GM12801 (cell line): ENCODE measurements around the gene ADCY9.

Experiments
- CTCF ChIP-seq: IDR thresholded peaks from one replicate; pipeline ENCODE4 v1.5.1; 2011; ENCODE audit warnings: control low read depth; ENCODE audit not compliant: insufficient read length; ENCODE audit errors: extremely low read depth

The ADCY9 gene

DNA sequence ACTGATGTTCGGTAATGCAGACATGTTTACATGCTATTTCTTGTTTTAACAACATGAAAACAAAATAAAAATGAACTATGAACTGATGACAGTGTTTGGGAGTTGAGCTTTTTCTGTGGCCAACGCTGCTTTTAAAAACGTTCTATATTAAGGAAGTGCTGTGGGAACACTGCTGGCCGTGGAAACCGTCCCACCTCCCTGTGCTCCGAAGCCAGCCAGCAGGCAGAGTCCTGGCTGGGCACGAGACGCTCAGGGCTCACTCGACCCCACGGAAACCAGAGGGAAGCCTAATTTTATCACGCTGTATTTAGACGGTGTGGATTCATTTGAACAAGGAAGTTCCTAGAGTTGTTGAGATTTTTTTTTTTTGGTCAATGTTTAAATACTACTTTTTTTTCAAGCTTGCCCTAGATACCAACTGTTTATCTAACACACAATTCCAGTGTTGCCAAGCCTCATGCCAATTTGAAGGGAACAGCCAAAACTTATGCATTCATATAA is 25.8 kb downstream of the ADCY9 start:
- no peak for TF ChIP-seq CTCF

DNA sequence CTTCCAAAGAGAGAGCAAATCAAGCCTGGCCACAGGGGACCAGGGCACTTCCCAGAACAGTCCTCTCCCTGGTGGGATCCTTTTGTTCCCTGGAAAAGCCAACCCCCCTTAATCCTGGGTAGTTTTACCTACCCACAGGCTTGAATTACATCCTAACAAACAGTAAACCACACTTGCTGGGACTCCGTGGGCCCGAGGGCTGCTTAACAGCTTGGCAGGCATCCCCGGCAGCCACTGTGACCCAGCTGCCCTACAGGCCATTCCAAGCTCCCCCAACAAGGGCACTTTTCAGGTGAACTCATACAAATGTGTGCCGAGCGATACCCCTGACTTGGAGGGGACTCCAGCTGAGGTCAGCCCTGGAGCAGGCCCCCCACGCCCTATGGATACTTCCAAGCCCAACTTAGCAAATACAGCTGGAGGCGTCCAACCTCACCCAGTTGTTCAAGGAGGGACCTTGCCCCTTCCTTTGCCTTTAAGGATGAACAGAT is 26.4 kb downstream of the ADCY9 start:
- TF ChIP-seq CTCF: no peak

DNA sequence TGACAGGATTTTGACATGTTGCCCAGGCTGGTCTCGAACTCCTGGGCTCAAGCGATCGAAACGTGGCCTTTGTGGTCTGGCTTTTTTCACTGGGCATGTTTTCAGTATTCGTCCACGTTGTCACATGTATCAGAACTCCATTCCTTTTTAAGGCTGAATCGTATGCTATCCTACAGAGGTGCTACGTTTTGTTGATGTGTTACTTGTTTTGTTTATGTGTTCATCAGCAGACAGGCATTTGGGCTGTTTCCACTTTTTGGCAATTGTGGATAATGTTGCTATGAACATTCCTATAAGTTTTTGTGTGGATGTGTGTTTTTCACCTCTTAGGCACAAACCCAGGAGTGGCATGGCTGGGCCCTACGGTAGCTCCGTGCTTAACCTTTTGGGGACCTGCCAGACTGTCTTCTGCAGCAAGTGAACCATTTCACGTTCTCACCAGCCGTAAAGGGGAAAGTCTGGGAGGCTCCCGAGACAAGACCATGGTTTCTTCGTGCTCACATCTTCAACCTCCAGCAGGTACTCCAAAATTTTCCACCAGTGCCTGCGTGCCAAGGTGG is 26.9 kb downstream of the ADCY9 start:
- no peak for TF ChIP-seq CTCF

- no peak for TF ChIP-seq CTCF
These were observed 28.2 kb downstream of the ADCY9 start for GRCh38 chr16:4087990-4088577.

GRCh38 chr16:4087099-4087885 is 28.9 kb downstream of the ADCY9 start:
- TF ChIP-seq CTCF: no peak

- TF ChIP-seq CTCF: no peak
These were observed 30.1 kb downstream of the ADCY9 start for GRCh38 chr16:4086153-4086552.

DNA sequence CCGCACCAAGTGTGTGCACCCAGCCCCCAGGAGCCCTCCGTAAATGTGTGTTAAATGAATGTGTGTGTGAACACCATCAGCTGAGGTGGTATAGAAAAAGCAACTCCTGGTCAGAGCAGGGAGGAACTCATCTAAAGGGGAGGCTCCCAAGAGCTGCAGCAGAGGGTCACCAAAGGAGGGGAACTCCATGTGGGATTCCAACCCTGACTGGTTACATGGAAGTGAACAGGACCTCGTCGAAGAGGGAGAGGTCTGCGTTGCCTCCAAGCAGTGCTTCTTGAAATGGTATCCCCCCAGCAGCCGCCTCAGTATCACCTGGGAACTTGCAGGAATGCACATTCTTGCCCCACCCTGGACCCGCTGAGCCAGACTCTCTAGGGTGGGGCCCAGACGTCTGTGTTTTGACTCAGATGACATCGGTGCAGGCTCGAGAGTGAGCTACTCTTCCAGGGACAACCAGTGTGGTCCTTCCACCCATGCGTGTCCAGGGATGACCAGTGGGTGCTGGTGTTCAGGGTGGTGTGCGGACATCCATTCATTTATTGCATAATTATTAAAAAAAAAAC is 30.8 kb downstream of the ADCY9 start:
- TF ChIP-seq CTCF: no peak
